OCI-LY7 (cell line): ENCODE data around the gene HAT1.

Experiments
- CTCF ChIP-seq: fragments of 200-600 bp; sonication (generic); conservative IDR thresholded peaks from 2 replicates; pipeline ENCODE4 v1.5.1; 2014; ENCODE audit warnings: mild to moderate bottlenecking, antibody characterized with exemption, low read length, moderate library complexity, mixed read lengths
- EZH2phosphoT487 ChIP-seq: fragments of 200-600 bp; sonication (generic); IDR thresholded peaks from 2 replicates; pipeline ENCODE4 v1.6.1; 2018; ENCODE audit warnings: low read depth, borderline replicate concordance, mild to moderate bottlenecking, mixed run types, antibody characterized with exemption, low read length, moderate library complexity, mixed read lengths

GRCh38 chr2:171909266-171909665 is 13.0 kb upstream of the HAT1 start:
- TF ChIP-seq CTCF (no peak), EZH2phosphoT487 (no peak)
